Choroid plexus epithelial cell (primary cell): ENCODE measurements around the gene TM7SF3.
A peak's percentile ranks its signal among the peaks of the same experiment; 100 is the strongest.

Source experiments
- DNase-seq: peaks from one replicate; pipeline ENCODE4 v3.0.0-alpha.2; 2010; ENCODE audit warnings: low read depth
- H3K4me3 ChIP-seq: 2 replicates; pipeline ENCODE4 v1.5.1; 2011; ENCODE audit warnings: low read depth, mild to moderate bottlenecking, control low read depth, low read length, moderate library complexity
- CTCF ChIP-seq: conservative IDR thresholded peaks from 2 replicates; pipeline ENCODE4 v1.5.1; 2011; ENCODE audit warnings: low read depth, mild to moderate bottlenecking, control low read depth, inconsistent platforms, low read length, moderate library complexity

Gene TM7SF3

GRCh38 chr12:26938701-26939062 lies 75.5 kb downstream of the TM7SF3 start:
- DNase-seq, result no peak
- no peak for TF ChIP-seq CTCF

GRCh38 chr12:26937863-26938700 lies 76.1 kb downstream of the TM7SF3 start, which contains the start of the genes FGFR1OP2 and INTS13:
Gene FGFR1OP2, plus strand, starts transcription at chr12:26938470. Its CDS starts 15,689 bp downstream, at chr12:26954159.
Gene INTS13, minus strand, starts transcription at chr12:26937981. Its CDS starts 1,178 bp downstream, at chr12:26936803.
- TF ChIP-seq CTCF, result no peak

More at GRCh38 chr12:26938701-26939062, 75.5 kb downstream of the TM7SF3 start:
- H3K4me3 ChIP-seq, result peak overlapping the region; percentile 80

GRCh38 chr12:26937443-26937862 lies 76.7 kb downstream of the TM7SF3 start:
- H3K4me3 ChIP-seq, result peak overlapping the region; percentile 80
- no peak for DNase-seq
- no peak for TF ChIP-seq CTCF

More at GRCh38 chr12:26937863-26938700, 76.1 kb downstream of the TM7SF3 start, which contains the start of the genes FGFR1OP2 and INTS13:
- peak; percentile 99 for DNase-seq
- peak within 1 kb of the TSS; percentile 80 for H3K4me3 ChIP-seq

GRCh38 chr12:26936559-26937442 lies 77.4 kb downstream of the TM7SF3 start:
- H3K4me3 ChIP-seq, result peak overlapping the region; percentile 80
- no peak for DNase-seq
- TF ChIP-seq CTCF, result no peak

GRCh38 chr12:26935636-26936378 lies 78.4 kb downstream of the TM7SF3 start:
- no peak for TF ChIP-seq CTCF
- H3K4me3 ChIP-seq, result no peak overlapping the region
- DNase-seq, result no peak

GRCh38 chr12:26929590-26929989 lies 84.6 kb downstream of the TM7SF3 start:
- TF ChIP-seq CTCF, result no peak
- no peak overlapping the region for H3K4me3 ChIP-seq
- no peak for DNase-seq
